ENCODE measurements around the gene GRK2. TPM values are rescaled to one million over a fixed set of nuclear protein-coding genes. Genes with fewer than 3 reads are reported as not detected.

The GRK2 gene
- total RNA-seq, 2 experiments from 2014 or later: 303 to 305 TPM

DNA sequence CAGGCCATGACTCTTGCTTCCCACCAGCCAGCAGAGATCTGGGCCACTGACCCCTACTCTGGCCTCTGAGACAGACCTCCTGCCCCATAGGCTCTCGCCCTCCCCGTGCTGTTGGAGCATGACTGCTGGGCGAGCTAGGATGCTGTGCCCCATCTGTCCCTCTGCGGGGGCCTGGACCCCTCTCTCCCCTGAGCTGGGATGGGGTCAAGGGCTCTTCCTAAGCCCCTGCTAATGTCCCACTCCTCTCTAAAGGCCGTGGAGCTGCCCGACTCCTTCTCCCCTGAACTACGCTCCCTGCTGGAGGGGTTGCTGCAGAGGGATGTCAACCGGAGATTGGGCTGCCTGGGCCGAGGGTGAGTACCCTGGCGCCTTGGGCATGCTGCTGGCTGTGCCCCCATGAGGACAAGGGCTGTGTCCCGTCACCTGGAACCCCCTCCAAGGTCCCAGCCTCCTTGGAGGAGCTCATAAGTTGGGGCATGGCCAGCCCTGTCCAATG is 16.7 kb downstream of the GRK2 start:
- Mint-ChIP-seq H3K4me3 (no peak overlapping the region), H3K9me3 (no peaks in the 10 kb centered on the region), H3K4me1 (ENCODE audit: low read depth) (peaks cover 40% of the 10 kb centered on the region), H3K27me3 (no peaks in the 10 kb centered on the region), H3K36me3 (ENCODE audit: low read depth) (peaks cover 60% of the 10 kb centered on the region), H3K27ac (peak overlapping the region; percentile 76)
- intact Hi-C loops (cut with micrococcal nuclease): no loop called here
- POLR2A ChIA-PET: interaction anchor here (0.7 to 9.3 kb wide), 9 partner anchors 8 to 154 kb away, joined by 3 to 89 read pairs (median 3); partner anchors contain the start of genes GRK2 and SSH3
- ATAC-seq (no peak), DNase-seq (no peak)
- TF ChIP-seq, protein P1, sequence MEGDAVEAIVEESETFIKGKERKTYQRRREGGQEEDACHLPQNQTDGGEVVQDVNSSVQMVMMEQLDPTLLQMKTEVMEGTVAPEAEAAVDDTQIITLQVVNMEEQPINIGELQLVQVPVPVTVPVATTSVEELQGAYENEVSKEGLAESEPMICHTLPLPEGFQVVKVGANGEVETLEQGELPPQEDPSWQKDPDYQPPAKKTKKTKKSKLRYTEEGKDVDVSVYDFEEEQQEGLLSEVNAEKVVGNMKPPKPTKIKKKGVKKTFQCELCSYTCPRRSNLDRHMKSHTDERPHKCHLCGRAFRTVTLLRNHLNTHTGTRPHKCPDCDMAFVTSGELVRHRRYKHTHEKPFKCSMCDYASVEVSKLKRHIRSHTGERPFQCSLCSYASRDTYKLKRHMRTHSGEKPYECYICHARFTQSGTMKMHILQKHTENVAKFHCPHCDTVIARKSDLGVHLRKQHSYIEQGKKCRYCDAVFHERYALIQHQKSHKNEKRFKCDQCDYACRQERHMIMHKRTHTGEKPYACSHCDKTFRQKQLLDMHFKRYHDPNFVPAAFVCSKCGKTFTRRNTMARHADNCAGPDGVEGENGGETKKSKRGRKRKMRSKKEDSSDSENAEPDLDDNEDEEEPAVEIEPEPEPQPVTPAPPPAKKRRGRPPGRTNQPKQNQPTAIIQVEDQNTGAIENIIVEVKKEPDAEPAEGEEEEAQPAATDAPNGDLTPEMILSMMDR (IDR thresholded peaks at IDR 0.05): no peak
- CTCF ChIA-PET: interaction anchor here (1.2 to 2.6 kb wide), 4 partner anchors 10 to 69 kb away, joined by 3 to 11 read pairs (median 5); no protein-coding TSS in a partner anchor

DNA sequence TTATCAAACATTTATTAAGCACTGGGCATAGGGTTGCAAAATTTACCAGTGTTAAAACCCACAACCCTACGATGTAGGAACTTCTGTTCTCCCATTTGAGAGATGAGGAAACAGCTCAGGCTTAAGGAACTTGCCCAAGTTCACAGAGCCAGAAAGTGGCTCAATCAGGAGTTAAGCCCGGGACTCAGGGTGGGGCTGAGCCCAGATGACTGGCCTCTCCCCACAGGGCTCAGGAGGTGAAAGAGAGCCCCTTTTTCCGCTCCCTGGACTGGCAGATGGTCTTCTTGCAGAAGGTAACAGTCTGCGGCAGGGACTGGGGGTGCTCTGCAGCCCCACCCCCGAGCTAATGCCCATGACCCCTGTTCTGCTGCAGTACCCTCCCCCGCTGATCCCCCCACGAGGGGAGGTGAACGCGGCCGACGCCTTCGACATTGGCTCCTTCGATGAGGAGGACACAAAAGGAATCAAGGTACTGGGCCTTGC is 17.2 kb downstream of the GRK2 start:
- peaks cover 56% of the 10 kb centered on the region for H3K36me3 Mint-ChIP-seq (ENCODE audit: low read depth)
- TF ChIP-seq, protein P1 (IDR thresholded peaks at IDR 0.05): no peak
- ChIA-PET POLR2A (interaction anchor here (0.7 to 9.3 kb wide), 8 partner anchors 9 to 153 kb away, joined by 3 to 89 read pairs (median 4); partner anchors contain the start of genes GRK2 and SSH3), CTCF (interaction anchor here (1.2 to 2.6 kb wide), 4 partner anchors 11 to 68 kb away, joined by 3 to 11 read pairs (median 5); no protein-coding TSS in a partner anchor)
- ATAC-seq: no peak
- H3K27me3 Mint-ChIP-seq: no peaks in the 10 kb centered on the region
- no peak for DNase-seq
- no peak overlapping the region for H3K4me3 Mint-ChIP-seq
- H3K27ac Mint-ChIP-seq: peak overlapping the region; percentile 61
- H3K4me1 Mint-ChIP-seq (ENCODE audit: low read depth): peaks cover 37% of the 10 kb centered on the region
- no peaks in the 10 kb centered on the region for H3K9me3 Mint-ChIP-seq
- intact Hi-C loops (cut with micrococcal nuclease): no loop called here

DNA sequence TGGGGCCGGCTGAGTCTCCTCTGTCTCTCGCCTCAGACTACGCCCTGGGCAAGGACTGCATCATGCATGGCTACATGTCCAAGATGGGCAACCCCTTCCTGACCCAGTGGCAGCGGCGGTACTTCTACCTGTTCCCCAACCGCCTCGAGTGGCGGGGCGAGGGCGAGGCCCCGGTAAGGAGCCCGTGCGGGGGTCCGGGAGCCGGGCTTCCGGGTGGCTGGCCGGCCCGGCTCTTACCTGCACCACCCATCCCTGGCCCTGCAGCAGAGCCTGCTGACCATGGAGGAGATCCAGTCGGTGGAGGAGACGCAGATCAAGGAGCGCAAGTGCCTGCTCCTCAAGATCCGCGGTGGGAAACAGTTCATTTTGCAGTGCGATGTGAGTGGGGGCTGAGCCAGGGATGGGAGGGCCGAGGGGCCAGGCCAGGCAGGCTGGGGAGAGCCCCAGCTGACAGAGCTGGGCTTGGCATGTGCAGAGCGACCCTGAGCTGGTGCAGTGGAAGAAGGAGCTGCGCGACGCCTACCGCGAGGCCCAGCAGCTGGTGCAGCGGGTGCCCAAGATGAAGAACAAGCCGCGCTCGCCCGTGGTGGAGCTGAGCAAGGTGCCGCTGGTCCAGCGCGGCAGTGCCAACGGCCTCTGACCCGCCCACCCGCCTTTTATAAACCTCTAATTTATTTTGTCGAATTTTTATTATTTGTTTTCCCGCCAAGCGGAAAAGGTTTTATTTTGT is 18.7 kb downstream of the GRK2 start:
- peaks cover 48% of the 10 kb centered on the region for H3K36me3 Mint-ChIP-seq (ENCODE audit: low read depth)
- intact Hi-C loops (cut with micrococcal nuclease): no loop called here
- H3K4me1 Mint-ChIP-seq (ENCODE audit: low read depth): peaks cover 33% of the 10 kb centered on the region
- DNase-seq: no peak
- peak overlapping the region; percentile 61 for H3K27ac Mint-ChIP-seq
- ATAC-seq: no peak
- ChIA-PET POLR2A (interaction anchor here (0.7 to 9.3 kb wide), 4 partner anchors 8 to 30 kb away, joined by 3 to 89 read pairs (median 4); partner anchors contain the start of gene GRK2), CTCF (no interaction called here)
- TF ChIP-seq, protein P1 (IDR thresholded peaks at IDR 0.05): no peak
- H3K9me3 Mint-ChIP-seq: no peaks in the 10 kb centered on the region
- H3K4me3 Mint-ChIP-seq: no peak overlapping the region
- no peaks in the 10 kb centered on the region for H3K27me3 Mint-ChIP-seq

DNA sequence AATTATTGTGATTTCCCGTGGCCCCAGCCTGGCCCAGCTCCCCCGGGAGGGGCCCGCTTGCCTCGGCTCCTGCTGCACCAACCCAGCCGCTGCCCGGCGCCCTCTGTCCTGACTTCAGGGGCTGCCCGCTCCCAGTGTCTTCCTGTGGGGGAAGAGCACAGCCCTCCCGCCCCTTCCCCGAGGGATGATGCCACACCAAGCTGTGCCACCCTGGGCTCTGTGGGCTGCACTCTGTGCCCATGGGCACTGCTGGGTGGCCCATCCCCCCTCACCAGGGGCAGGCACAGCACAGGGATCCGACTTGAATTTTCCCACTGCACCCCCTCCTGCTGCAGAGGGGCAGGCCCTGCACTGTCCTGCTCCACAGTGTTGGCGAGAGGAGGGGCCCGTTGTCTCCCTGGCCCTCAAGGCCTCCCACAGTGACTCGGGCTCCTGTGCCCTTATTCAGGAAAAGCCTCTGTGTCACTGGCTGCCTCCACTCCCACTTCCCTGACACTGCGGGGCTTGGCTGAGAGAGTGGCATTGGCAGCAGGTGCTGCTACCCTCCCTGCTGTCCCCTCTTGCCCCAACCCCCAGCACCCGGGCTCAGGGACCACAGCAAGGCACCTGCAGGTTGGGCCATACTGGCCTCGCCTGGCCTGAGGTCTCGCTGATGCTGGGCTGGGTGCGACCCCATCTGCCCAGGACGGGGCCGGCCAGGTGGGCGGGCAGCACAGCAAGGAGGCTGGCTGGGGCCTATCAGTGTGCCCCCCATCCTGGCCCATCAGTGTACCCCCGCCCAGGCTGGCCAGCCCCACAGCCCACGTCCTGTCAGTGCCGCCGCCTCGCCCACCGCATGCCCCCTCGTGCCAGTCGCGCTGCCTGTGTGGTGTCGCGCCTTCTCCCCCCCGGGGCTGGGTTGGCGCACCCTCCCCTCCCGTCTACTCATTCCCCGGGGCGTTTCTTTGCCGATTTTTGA is 19.5 kb downstream of the GRK2 start:
- peaks cover 40% of the 10 kb centered on the region for H3K4me1 Mint-ChIP-seq (ENCODE audit: low read depth)
- TF ChIP-seq, protein P1 (IDR thresholded peaks at IDR 0.05): no peak
- intact Hi-C loops (cut with micrococcal nuclease): no loop called here
- ATAC-seq (no peak), DNase-seq (peak; percentile 46)
- POLR2A ChIA-PET: interaction anchor here (0.7 to 9.2 kb wide), 6 partner anchors 9 to 29 kb away, joined by 3 to 308 read pairs (median 6); partner anchors contain the start of genes GRK2 and SSH3
- no peaks in the 10 kb centered on the region for H3K27me3 Mint-ChIP-seq
- peaks cover 46% of the 10 kb centered on the region for H3K36me3 Mint-ChIP-seq (ENCODE audit: low read depth)
- H3K27ac Mint-ChIP-seq: peak overlapping the region; percentile 99
- H3K4me3 Mint-ChIP-seq: peak overlapping the region; percentile 72
- CTCF ChIA-PET: interaction anchor here (3.1 to 4.1 kb wide), 2 partner anchors 10 to 16 kb away, joined by 21 to 55 read pairs; no protein-coding TSS in a partner anchor
- H3K9me3 Mint-ChIP-seq: no peaks in the 10 kb centered on the region

Measured in activated CD8-positive, alpha-beta T cell treated with anti-CD3 and anti-CD28 coated beads for 36 hours (primary cell).